Endothelial cell of umbilical vein (primary cell): ENCODE measurements around the gene TMEM182. TPM values are rescaled to one million over a fixed set of nuclear protein-coding genes. Genes with fewer than 3 reads are reported as not detected.

Experiments used
- BruUV-seq: library from RNA; stranded (reverse); fragments of 400-500 nt; replicated peaks from 2 replicates; lab custom pipeline; 2021; lab: Mats Ljungman, UMichigan
- CTCF ChIA-PET: fragments of 300-600, 350-600 bp; sonication (Branson Sonifier 250); formaldehyde crosslinking; loops from one replicate; lab custom pipeline; 2021; ENCODE audit warnings: antibody characterized with exemption, inconsistent platforms; lab: Charles Lee
- POLR2A ChIA-PET: fragments of 300-600, 350-600 bp; sonication (Branson Sonifier 250); formaldehyde crosslinking; loops from one replicate; lab custom pipeline; 2021; ENCODE audit warnings: antibody characterized with exemption, inconsistent platforms; lab: Charles Lee
- DNase-seq: peaks from one replicate; pipeline ENCODE4 v3.0.0-alpha.2; 2011; ENCODE audit warnings: low read depth, low spot score
- FAIRE-seq: peaks from 2 replicates; lab custom pipeline; 2011; peaks lifted over from hg19 to GRCh38; lab: Jason Lieb, UNC
- H2AFZ ChIP-seq: 2 replicates; pipeline ENCODE4 v1.6.0; 2012; ENCODE audit warnings: low read depth, low read length, control low read depth, inconsistent platforms
- H3K27ac ChIP-seq: 2 replicates; pipeline ENCODE4 v1.5.1; 2011; ENCODE audit warnings: low read depth, mild to moderate bottlenecking, control low read depth, low read length, moderate library complexity; ENCODE audit not compliant: insufficient read depth
- H3K27me3 ChIP-seq, 2 experiments: 2 replicates each; pipeline versions ENCODE4 v1.6.0 to v1.6.1; 2011; ENCODE audit warnings: low read length in 2 of 2, mixed read lengths in 1 of 2; ENCODE audit not compliant: control insufficient read depth in 2 of 2, insufficient read depth in 2 of 2
- H3K36me3 ChIP-seq, 2 experiments: 2 replicates in 1 of 2; 3 replicates in 1 of 2; pipeline ENCODE4 v1.5.1; 2011; ENCODE audit warnings: low read length in 2 of 2, mild to moderate bottlenecking in 1 of 2, moderate library complexity in 1 of 2; ENCODE audit not compliant: control insufficient read depth in 2 of 2, insufficient read depth in 2 of 2; ENCODE audit errors: extremely low read depth in 1 of 2
- H3K4me1 ChIP-seq: 3 replicates; pipeline ENCODE4 v1.5.1; 2011; ENCODE audit warnings: mild to moderate bottlenecking, low read length; ENCODE audit not compliant: control insufficient read depth, insufficient read depth; ENCODE audit errors: extremely low read depth
- H3K4me2 ChIP-seq: 2 replicates; pipeline ENCODE4 v1.6.1; 2011; ENCODE audit warnings: low read length, control low read depth, mixed read lengths; ENCODE audit not compliant: insufficient read depth
- H3K4me3 ChIP-seq, 3 experiments: fragments of 200-600 bp in 1 of 3; sonication (generic), shearing (Covaris generic) in 1 of 3; replicated peaks in 1 of 3; 2 replicates each; pipeline ENCODE4 v1.5.1; 2011 to 2016; ENCODE audit warnings: control low read depth in 3 of 3, low read length in 3 of 3, mild to moderate bottlenecking in 2 of 3, inconsistent platforms in 1 of 3, low read depth in 1 of 3, moderate library complexity in 1 of 3; ENCODE audit not compliant: insufficient read depth in 1 of 3
- H3K79me2 ChIP-seq: 2 replicates; pipeline ENCODE4 v1.6.0; 2012; ENCODE audit warnings: low read length, inconsistent platforms; ENCODE audit not compliant: control insufficient read depth, insufficient read depth
- H3K9ac ChIP-seq: replicated peaks from 2 replicates; pipeline ENCODE3; 2011; ENCODE audit warnings: low read length, control low read depth; ENCODE audit not compliant: insufficient read depth; ENCODE audit errors: extremely low read depth
- H3K9me1 ChIP-seq: replicated peaks from 3 replicates; pipeline ENCODE4 v1.6.0; 2011; ENCODE audit warnings: mild to moderate bottlenecking, low read length; ENCODE audit not compliant: control insufficient read depth, insufficient read depth; ENCODE audit errors: extremely low read depth
- H3K9me3 ChIP-seq: replicated peaks from 2 replicates; pipeline ENCODE4 v1.5.1; 2012; ENCODE audit warnings: low read length, inconsistent platforms; ENCODE audit not compliant: control insufficient read depth, insufficient read depth
- H4K20me1 ChIP-seq: replicated peaks from 2 replicates; pipeline ENCODE3; 2011; ENCODE audit warnings: mild to moderate bottlenecking, low read length; ENCODE audit not compliant: control insufficient read depth, insufficient read depth; ENCODE audit errors: extremely low read depth
- CTCF ChIP-seq, 2 donors: IDR thresholded peaks; 1 replicate in 1 of 2; 2 replicates in 1 of 2; pipeline ENCODE4 v1.5.1; 2011; ENCODE audit warnings: low read length in 2 of 2, mild to moderate bottlenecking in 2 of 2, moderate library complexity in 2 of 2, control low read depth in 1 of 2, inconsistent platforms in 1 of 2, low read depth in 1 of 2; ENCODE audit not compliant: insufficient read depth in 1 of 2; ENCODE audit errors: extremely low read depth in 1 of 2
- EZH2 ChIP-seq: IDR thresholded peaks from 2 replicates; pipeline ENCODE4 v1.6.1; 2012; ENCODE audit warnings: borderline replicate concordance, low read depth, mild to moderate bottlenecking, moderate library complexity, low read length, inconsistent platforms; ENCODE audit not compliant: severe bottlenecking
- FOS ChIP-seq: IDR thresholded peaks from 2 replicates; pipeline ENCODE4 v1.6.1; 2011; ENCODE audit warnings: mild to moderate bottlenecking, low read length, moderate library complexity, borderline replicate concordance; ENCODE audit not compliant: insufficient read depth
- GATA2 ChIP-seq: IDR thresholded peaks from 2 replicates; pipeline ENCODE4 v1.7.0; 2011; ENCODE audit warnings: low read depth, mild to moderate bottlenecking, moderate library complexity, mixed read lengths, low read length; ENCODE audit not compliant: insufficient read length, insufficient read depth
- JUN ChIP-seq: IDR thresholded peaks from 2 replicates; pipeline ENCODE4 v1.6.1; 2011; ENCODE audit warnings: borderline replicate concordance, low read depth; ENCODE audit not compliant: insufficient read length, insufficient read depth
- MYC ChIP-seq: IDR thresholded peaks from one replicate; pipeline ENCODE4 v1.6.1; 2011; ENCODE audit warnings: mild to moderate bottlenecking, low read depth, low read length
- POLR2A ChIP-seq: IDR thresholded peaks from 2 replicates; pipeline ENCODE4 v1.6.1; 2012; ENCODE audit warnings: low read depth, mild to moderate bottlenecking, control low read depth, low read length
- POLR2AphosphoS5 ChIP-seq: IDR thresholded peaks from 2 replicates; pipeline ENCODE4 v1.6.1; 2012; ENCODE audit warnings: low read depth, mild to moderate bottlenecking, control low read depth, low read length, moderate library complexity; ENCODE audit not compliant: insufficient read depth
- dilution Hi-C: fragments of 300-500 bp; cut with MboI; formaldehyde crosslinking; loops from one replicate; pipeline ENCODE4 v1.15.0; 2019; ENCODE audit warnings: low sequenced_read_pairs; ENCODE audit not compliant: extremely low pct_ligation_motif_present
- intact Hi-C: fragments of 100-400 bp; cut with micrococcal nuclease; formaldehyde crosslinking; loops from one replicate; pipeline ENCODE4 v1.10.0; 2022
- polyA plus RNA-seq, 4 experiments: library from polyadenylated mRNA; depleted of rRNA in 3 of 4; stranded (reverse) in 3 of 4; unstranded in 1 of 4; fragments of >200 nt; gene quantifications; 2 replicates each; pipeline versions ENCODE4 v1.2.1 to v1.2.3, GENCODE V29; 2011 to 2012; ENCODE audit warnings: missing spikeins in 1 of 4
- total RNA-seq: library from RNA; stranded (reverse); gene quantifications from 2 replicates; pipeline ENCODE4 v1.2.3, GENCODE V29; 2021
- TF ChIP-seq, protein P1 (sequence below): IDR thresholded peaks from 2 replicates; pipeline ENCODE4 v1.6.1; 2011; ENCODE audit not compliant: insufficient read depth, insufficient read length

Gene TMEM182
- total and polyA plus RNA-seq, 2 donors (not counting 3 experiments of a cell fraction or from before 2014, with no cell fraction given) = 0.69 to 0.95 TPM

GRCh38 chr2:102768892-102769291, 7.1 kb downstream of the TMEM182 start:
- dilution Hi-C loops = no loop called here
- H3K27ac ChIP-seq = no peak overlapping the region
- TF ChIP-seq MYC (no peak), EZH2 (no peak), GATA2 (no peak), FOS (no peak), POLR2A (no peak), CTCF (IDR thresholded peaks at IDR 0.05; ENCODE audit: extremely low read depth in 1 of 2, insufficient read depth in 1 of 2, low read depth in 1 of 2, low read length in 2 of 2) (no peak), JUN (no peak), POLR2AphosphoS5 (no peak)
- TF ChIP-seq, protein P1, sequence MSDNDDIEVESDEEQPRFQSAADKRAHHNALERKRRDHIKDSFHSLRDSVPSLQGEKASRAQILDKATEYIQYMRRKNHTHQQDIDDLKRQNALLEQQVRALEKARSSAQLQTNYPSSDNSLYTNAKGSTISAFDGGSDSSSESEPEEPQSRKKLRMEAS = no peak
- H4K20me1 ChIP-seq = no peaks in the 10 kb centered on the region
- no peak overlapping the region for H3K4me2 ChIP-seq
- no peaks in the 10 kb centered on the region for H3K4me1 ChIP-seq
- DNase-seq = no peak
- H2AFZ ChIP-seq = no peak overlapping the region
- H3K9me3 ChIP-seq = no peaks in the 10 kb centered on the region
- no peaks in the 10 kb centered on the region for H3K27me3 ChIP-seq
- FAIRE-seq = no peak
- ChIA-PET POLR2A (no interaction called here), CTCF (interaction anchor here (8.9 kb wide), 1 partner anchor 17 kb away, joined by 86 read pairs; no protein-coding TSS in a partner anchor)
- H3K9me1 ChIP-seq = no peaks in the 10 kb centered on the region
- no peak overlapping the region for H3K9ac ChIP-seq
- intact Hi-C loops = no loop called here
- no peaks in the 10 kb centered on the region for H3K36me3 ChIP-seq
- H3K79me2 ChIP-seq = no peaks in the 10 kb centered on the region
- H3K4me3 ChIP-seq = no peak overlapping the region
- no TSS peak for BruUV-seq
